ENCODE results near the gene COL4A2. TPM values are rescaled to one million over a fixed set of nuclear protein-coding genes. Genes with fewer than 3 reads are reported as not detected.

The COL4A2 gene
- total RNA-seq (2022; extraction: Qiagen RNA extraction; ENCODE audit: low read depth), result 141 to 177 TPM (median 155 TPM) in 5 replicates

DNA sequence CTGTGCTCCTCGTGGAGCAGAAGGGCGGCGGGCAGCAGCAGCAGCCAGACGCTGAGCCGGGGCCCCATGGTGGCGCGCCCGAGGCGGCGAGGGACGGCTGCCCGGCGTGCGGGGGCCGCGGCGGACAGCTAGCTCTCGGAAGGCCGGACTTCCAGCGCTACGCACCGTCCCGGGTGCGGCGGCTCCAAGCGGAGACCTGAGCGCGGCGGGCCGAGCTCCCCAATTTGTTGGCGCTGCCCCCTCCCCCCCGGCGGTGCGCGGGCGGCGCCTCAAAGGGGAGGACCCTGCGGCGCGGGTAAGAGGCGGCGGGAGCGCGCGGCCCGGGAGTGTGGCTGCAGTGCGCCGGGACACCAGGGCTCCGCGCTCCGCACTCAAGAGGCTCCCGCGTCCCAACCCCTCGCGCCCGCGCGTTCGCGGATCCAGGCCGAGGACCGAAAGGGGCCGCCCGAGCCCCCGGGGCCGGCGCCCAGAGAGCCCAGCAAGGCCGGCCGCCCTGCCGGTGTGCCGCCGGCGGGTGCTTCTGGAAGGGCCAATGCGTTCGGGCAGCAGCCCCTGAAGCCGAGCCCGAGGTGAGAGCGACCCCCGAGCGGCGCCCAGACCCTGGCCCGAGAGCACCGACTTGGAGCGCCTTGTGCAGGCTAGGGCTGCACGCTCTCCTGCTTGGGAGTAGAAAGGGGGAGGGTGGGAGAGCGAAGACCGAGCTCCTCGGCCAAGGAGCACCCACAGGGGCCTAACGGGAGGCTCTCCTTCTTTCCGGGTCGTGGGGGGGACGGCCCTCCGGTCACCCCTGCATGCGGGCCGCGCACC, at the start of gene COL4A2, which contains the start of gene COL4A1:
Gene COL4A2, plus strand, starts transcription at position 325 of the 807 bp plus-strand sequence. CDS start 620 bp downstream, outside the sequence.
Gene COL4A1, minus strand, starts transcription at position 198 of the 807 bp plus-strand sequence. Its CDS starts 130 bp downstream, at position 68.

DNA sequence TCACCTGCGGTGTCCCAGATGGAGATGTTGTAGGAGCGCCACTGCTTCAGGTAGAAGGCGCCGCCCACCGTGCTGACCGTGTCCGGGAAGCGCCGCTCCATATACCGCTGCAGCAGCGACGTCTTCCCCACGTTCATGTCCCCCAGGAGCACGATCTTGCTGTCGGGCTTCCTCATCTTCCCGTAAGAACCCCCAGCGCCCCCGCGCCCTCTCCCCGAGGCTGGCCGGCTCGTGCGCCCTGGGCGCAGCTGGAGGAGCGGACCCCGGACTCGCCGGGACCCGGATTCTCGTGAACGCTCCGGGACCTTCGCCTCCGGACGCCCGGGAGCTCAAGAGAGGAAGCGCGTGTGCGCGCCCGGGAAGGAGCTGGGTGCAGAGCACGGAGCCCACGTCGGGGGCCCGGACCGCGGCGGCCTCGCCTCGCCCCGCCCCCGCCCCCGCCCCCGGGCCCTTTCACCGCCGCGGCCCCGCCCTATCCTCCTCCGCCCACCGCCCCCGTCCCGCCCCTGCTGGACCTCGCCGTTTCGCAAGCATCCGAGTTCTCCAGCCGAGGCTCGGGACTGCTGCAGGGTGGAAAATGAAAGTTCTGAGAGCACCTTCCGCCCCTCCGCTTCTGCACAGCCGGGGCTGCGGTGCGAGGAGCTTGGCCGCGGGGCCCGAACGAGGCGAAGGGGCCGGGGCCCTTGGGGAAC, 254.4 kb downstream of the COL4A2 start, which contains the start of gene RAB20:
Gene RAB20, minus strand, starts transcription at position 379 of the 692 bp plus-strand sequence. Its CDS starts 203 bp downstream, at position 176.

Other genes starting within 250 kb of the COL4A2 start
- 58.8 to 107 TPM (median 92.5 TPM) in 5 replicates for gene COL4A1, start 127 bp upstream of the COL4A2 start, total RNA-seq (2022; extraction: Qiagen RNA extraction; ENCODE audit: low read depth)